Lower leg skin (tissue), 3 donors: ENCODE data around the gene EIF4A3.

Source experiments
- POLR2A ChIP-seq, 2 donors: fragments of 450-650 bp; IDR thresholded peaks; one replicate each; pipeline ENCODE4 v1.6.1; 2016 to 2017; ENCODE audit warnings: antibody characterized with exemption in 2 of 2, mild to moderate bottlenecking in 1 of 2, moderate library complexity in 1 of 2
- TF ChIP-seq, protein P1 (sequence below), 3 donors: fragments of 450-650 bp; IDR thresholded peaks; one replicate each; pipeline ENCODE4 v1.5.1; 2016; ENCODE audit warnings: antibody characterized with exemption in 3 of 3, mild to moderate bottlenecking in 3 of 3, moderate library complexity in 2 of 3

DNA sequence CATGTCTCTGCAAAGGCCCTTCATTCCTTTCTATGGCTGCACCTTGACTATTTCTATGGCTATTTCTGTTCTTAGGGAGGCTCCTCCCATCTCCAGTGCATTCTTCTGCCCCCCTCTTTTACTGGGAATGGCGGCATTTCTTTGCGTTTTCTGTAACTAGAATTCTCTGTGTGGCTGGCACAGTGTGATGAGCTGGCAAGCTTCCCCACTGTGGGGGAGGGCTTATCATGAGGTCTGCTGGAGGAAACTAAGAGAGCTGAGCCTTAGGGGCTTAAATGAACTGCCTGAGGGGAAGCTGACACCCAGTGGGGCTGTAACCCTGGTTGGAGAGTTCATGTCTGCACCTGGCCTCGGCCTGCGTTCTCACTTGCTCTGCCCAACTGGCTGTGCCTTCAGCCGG, 21.4 kb upstream of the EIF4A3 start:
- TF ChIP-seq, protein P1, sequence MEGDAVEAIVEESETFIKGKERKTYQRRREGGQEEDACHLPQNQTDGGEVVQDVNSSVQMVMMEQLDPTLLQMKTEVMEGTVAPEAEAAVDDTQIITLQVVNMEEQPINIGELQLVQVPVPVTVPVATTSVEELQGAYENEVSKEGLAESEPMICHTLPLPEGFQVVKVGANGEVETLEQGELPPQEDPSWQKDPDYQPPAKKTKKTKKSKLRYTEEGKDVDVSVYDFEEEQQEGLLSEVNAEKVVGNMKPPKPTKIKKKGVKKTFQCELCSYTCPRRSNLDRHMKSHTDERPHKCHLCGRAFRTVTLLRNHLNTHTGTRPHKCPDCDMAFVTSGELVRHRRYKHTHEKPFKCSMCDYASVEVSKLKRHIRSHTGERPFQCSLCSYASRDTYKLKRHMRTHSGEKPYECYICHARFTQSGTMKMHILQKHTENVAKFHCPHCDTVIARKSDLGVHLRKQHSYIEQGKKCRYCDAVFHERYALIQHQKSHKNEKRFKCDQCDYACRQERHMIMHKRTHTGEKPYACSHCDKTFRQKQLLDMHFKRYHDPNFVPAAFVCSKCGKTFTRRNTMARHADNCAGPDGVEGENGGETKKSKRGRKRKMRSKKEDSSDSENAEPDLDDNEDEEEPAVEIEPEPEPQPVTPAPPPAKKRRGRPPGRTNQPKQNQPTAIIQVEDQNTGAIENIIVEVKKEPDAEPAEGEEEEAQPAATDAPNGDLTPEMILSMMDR (IDR thresholded peaks at IDR 0.05) = no peak
- no peak for TF ChIP-seq POLR2A (IDR thresholded peaks at IDR 0.05)
